ENCODE measurements around the gene ANKRD7.

GRCh38 chr7:118252087-118252486 is 27.6 kb downstream of the ANKRD7 start:
- TF ChIP-seq YY1 (IDR thresholded peaks at IDR 0.05; ENCODE audit: low read depth) (no peak), POLR2AphosphoS5 (IDR thresholded peaks at IDR 0.05; ENCODE audit: low read depth, low read length) (no peak), EZH2phosphoT487 (IDR thresholded peaks at IDR 0.05; ENCODE audit: borderline replicate concordance, low read depth) (no peak), TEAD4 (IDR thresholded peaks at IDR 0.05; ENCODE audit: borderline replicate concordance, insufficient read depth) (no peak), CTCF (IDR thresholded peaks at IDR 0.05) (no peak), RAD21 (IDR thresholded peaks at IDR 0.05; ENCODE audit: low read length) (no peak), PBX3 (IDR thresholded peaks at IDR 0.05) (no peak), REST (IDR thresholded peaks at IDR 0.05; ENCODE audit: low read depth, low read length) (no peak), MAX (IDR thresholded peaks at IDR 0.05; ENCODE audit: low read depth) (no peak), FOXJ3 (CRISPR knock-in tag; IDR thresholded peaks at IDR 0.05) (no peak), USF2 (IDR thresholded peaks at IDR 0.05; ENCODE audit: borderline replicate concordance, low read depth, low read length) (no peak), TAF1 (IDR thresholded peaks at IDR 0.05; ENCODE audit: borderline replicate concordance, low read depth, low read length) (no peak), EP300 (IDR thresholded peaks at IDR 0.05; ENCODE audit: borderline replicate concordance in 1 of 2, low read depth in 1 of 2, low read length in 1 of 2) (no peak)
